Testis (tissue), 2 donors: Measurements from ENCODE around the gene C1QTNF5.
A peak's percentile ranks its signal among the peaks of the same experiment; 100 is the strongest.

Experiments used
- POLR2A ChIP-seq: fragments of 450-650 bp; IDR thresholded peaks from one replicate; pipeline ENCODE4 v1.6.1; 2017; ENCODE audit warnings: antibody characterized with exemption, mild to moderate bottlenecking, moderate library complexity
- TF ChIP-seq, protein P1 (sequence below), 3 experiments: fragments of 450-650 bp in 2 of 3; fragments of 200-600 bp in 1 of 3; sonication (generic) in 1 of 3; IDR thresholded peaks; one replicate each; pipeline ENCODE4 v1.5.1; 2016 to 2019; ENCODE audit warnings: antibody characterized with exemption in 3 of 3, mild to moderate bottlenecking in 2 of 3, moderate library complexity in 1 of 3

DNA sequence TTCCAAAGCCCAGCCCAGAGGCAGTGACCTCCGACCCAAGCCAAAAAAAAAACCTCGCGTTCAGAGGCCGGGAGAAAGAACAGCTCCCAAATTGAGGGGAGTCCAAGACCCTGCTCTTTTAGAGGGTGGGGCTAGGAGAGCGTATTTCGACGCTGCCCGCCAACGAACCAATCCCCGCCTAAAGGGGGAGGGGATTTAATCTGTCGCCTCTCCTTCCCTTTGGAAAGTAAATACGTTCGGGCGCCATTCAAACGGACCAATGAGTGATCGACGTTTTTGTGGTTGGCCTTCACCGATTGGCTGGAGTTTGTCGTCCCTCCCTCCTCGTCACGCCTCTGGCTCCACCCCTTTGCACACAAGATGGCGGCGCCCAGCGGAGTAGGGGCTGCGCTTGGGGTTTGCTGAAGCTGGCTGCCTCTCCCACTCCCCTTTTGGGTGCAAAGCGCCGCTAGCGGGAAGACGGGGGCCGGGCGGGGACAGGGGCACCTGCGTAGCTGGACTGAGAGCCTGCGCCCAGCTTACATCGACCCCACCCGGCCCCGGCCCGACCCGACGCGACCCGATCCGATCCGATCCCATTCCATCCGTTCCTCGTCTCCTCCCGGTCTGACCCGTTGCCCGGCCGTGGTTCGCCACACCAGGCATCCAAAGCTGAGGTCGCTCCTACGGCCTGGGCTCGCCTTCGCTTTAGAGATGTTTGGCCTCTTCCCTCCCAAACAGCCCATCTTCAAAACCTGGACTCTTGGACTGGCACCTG lies 6.3 kb downstream of the C1QTNF5 start, which contains the start of gene RNF26:
- TF ChIP-seq, protein P1, sequence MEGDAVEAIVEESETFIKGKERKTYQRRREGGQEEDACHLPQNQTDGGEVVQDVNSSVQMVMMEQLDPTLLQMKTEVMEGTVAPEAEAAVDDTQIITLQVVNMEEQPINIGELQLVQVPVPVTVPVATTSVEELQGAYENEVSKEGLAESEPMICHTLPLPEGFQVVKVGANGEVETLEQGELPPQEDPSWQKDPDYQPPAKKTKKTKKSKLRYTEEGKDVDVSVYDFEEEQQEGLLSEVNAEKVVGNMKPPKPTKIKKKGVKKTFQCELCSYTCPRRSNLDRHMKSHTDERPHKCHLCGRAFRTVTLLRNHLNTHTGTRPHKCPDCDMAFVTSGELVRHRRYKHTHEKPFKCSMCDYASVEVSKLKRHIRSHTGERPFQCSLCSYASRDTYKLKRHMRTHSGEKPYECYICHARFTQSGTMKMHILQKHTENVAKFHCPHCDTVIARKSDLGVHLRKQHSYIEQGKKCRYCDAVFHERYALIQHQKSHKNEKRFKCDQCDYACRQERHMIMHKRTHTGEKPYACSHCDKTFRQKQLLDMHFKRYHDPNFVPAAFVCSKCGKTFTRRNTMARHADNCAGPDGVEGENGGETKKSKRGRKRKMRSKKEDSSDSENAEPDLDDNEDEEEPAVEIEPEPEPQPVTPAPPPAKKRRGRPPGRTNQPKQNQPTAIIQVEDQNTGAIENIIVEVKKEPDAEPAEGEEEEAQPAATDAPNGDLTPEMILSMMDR (IDR thresholded peaks at IDR 0.05), result no peak
- TF ChIP-seq POLR2A, result peak; percentile 48
